SU-DHL-6 (cell line): Measurements from ENCODE around the gene GART.

ENCODE experiments used
- CTCF ChIP-seq: fragments of 200-600 bp; sonication (generic); IDR thresholded peaks from one replicate; pipeline ENCODE4 v1.5.1; 2017; ENCODE audit warnings: antibody characterized with exemption, mild to moderate bottlenecking, low read length, moderate library complexity; ENCODE audit not compliant: insufficient read depth, poor library complexity, severe bottlenecking
- EZH2phosphoT487 ChIP-seq: fragments of 200-600 bp; sonication (generic), shearing (Covaris generic); conservative IDR thresholded peaks from 2 replicates; pipeline ENCODE4 v1.6.1; 2018; ENCODE audit warnings: mild to moderate bottlenecking, antibody characterized with exemption, low read length, moderate library complexity, mixed read lengths

DNA sequence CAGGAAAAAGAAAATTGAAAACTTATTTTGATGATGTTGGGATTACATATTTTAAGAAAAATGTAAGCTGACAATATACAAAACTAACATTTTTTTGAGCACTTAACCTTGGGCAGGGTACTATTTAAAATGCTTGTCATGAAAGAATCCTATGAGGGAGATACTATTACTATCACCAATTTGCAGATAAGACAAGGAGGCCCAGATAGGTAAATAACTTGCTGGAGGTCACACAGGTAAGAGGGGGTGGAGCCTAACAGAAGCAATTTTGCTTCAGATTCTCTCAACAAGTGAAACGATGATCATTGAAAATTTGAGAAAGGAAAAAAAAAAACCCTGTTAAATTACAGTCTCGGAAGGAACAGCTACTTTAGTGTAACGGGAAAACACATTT lies 1.2 kb downstream of the GART start:
- TF ChIP-seq CTCF (no peak), EZH2phosphoT487 (no peak)
